MM.1S (cell line): Measurements from ENCODE around the gene LRRC8C.

Source experiments
- EZH2 ChIP-seq: fragments of 300-600 bp; sonication (generic); optimal IDR thresholded peaks from 2 replicates; pipeline ENCODE3; 2017; ENCODE audit warnings: low read depth, mild to moderate bottlenecking, antibody characterized with exemption, low read length, mixed read lengths
- EZH2phosphoT487 ChIP-seq: fragments of 300-600 bp; sonication (generic); IDR thresholded peaks from 2 replicates; pipeline ENCODE4 v1.6.1; 2018; ENCODE audit warnings: antibody characterized with exemption, low read length
- TF ChIP-seq, protein P1 (sequence below): fragments of 300-600 bp; sonication (generic); IDR thresholded peaks from 2 replicates; pipeline ENCODE4 v1.5.1; 2016; ENCODE audit warnings: antibody characterized with exemption, low read length, mixed read lengths

DNA sequence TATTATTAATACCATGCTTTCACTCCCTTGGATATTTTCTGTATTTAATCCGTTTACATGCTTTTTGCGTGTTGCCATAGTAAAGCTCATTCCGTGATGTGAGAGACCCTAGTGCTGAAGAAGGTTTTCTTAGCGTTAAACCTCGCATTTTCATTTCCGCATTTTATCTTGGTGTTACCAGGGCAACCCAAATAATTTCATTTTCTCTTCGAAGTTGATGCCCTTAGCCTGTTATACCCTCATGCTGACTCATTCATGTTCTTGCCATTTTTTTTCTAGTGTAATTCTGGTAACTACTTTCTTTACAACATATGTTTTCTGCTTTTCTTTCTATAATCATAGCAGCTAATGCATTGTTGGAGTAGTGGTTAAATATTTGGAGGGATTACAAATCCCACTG lies 37.2 kb downstream of the LRRC8C start:
- TF ChIP-seq, protein P1, sequence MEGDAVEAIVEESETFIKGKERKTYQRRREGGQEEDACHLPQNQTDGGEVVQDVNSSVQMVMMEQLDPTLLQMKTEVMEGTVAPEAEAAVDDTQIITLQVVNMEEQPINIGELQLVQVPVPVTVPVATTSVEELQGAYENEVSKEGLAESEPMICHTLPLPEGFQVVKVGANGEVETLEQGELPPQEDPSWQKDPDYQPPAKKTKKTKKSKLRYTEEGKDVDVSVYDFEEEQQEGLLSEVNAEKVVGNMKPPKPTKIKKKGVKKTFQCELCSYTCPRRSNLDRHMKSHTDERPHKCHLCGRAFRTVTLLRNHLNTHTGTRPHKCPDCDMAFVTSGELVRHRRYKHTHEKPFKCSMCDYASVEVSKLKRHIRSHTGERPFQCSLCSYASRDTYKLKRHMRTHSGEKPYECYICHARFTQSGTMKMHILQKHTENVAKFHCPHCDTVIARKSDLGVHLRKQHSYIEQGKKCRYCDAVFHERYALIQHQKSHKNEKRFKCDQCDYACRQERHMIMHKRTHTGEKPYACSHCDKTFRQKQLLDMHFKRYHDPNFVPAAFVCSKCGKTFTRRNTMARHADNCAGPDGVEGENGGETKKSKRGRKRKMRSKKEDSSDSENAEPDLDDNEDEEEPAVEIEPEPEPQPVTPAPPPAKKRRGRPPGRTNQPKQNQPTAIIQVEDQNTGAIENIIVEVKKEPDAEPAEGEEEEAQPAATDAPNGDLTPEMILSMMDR, result no peak
- TF ChIP-seq EZH2, result no peak
- no peak for TF ChIP-seq EZH2phosphoT487
